AG04450 (cell line): ENCODE measurements around the gene SERINC3. TPM values are rescaled to one million over a fixed set of nuclear protein-coding genes. Genes with fewer than 3 reads are reported as not detected.
A peak's percentile ranks its signal among the peaks of the same experiment; 100 is the strongest.

ENCODE experiments used
- CTCF ChIA-PET: fragments of 300-600, 350-600 bp; formaldehyde crosslinking; extraction: SDS; loops from one replicate; lab custom pipeline; 2022; ENCODE audit warnings: antibody characterized with exemption, inconsistent platforms; lab: Charles Lee
- POLR2A ChIA-PET: fragments of 350-600 bp; formaldehyde crosslinking; extraction: SDS; loops from one replicate; lab custom pipeline; 2021; ENCODE audit warnings: antibody characterized with exemption, inconsistent platforms; lab: Yijun Ruan, JAX
- DNase-seq: peaks from one replicate; pipeline ENCODE4 v3.0.0-alpha.2; 2011; ENCODE audit warnings: low read depth, low spot score
- H3K27ac ChIP-seq: one replicate; pipeline ENCODE4 v1.5.1; 2012; ENCODE audit warnings: low read depth, low read length, control low read depth
- H3K27me3 ChIP-seq: one replicate; pipeline ENCODE4 v1.6.0; 2012; ENCODE audit warnings: low read length; ENCODE audit not compliant: control insufficient read depth, insufficient read depth
- H3K4me3 ChIP-seq: 2 replicates; pipeline ENCODE4 v1.5.1; 2011; ENCODE audit warnings: mild to moderate bottlenecking, low read depth, low read length, control low read depth
- H3K9me3 ChIP-seq: 2 replicates; pipeline ENCODE4 v1.5.1; 2012; ENCODE audit warnings: low read length; ENCODE audit not compliant: control insufficient read depth, insufficient read depth
- polyA minus RNA-seq: library from RNA; depleted of rRNA, polyadenylated mRNA; stranded (reverse); fragments of >200 nt; gene quantifications from 2 replicates; pipeline ENCODE4 v1.2.3, GENCODE V29; 2011; rRNA and poly(A)+ RNA removed
- polyA plus RNA-seq: library from polyadenylated mRNA; depleted of rRNA; stranded (reverse); fragments of >200 nt; gene quantifications from 2 replicates; pipeline ENCODE4 v1.2.3, GENCODE V29; 2011; rRNA removed
- TF ChIP-seq, protein P1 (sequence below): IDR thresholded peaks from 2 replicates; pipeline ENCODE4 v1.5.1; 2011; ENCODE audit warnings: low read depth, low read length, control low read depth, inconsistent platforms

Gene SERINC3
- polyA plus RNA-seq (157 and 173 TPM in 2 replicates), polyA minus RNA-seq (261 and 319 TPM in 2 replicates)

GRCh38 chr20:44521484-44522481 lies at the start of gene SERINC3:
Gene SERINC3 (minus strand): TSS chr20:44522070. CDS start chr20:44521951, 119 bp downstream.
- TF ChIP-seq, protein P1, sequence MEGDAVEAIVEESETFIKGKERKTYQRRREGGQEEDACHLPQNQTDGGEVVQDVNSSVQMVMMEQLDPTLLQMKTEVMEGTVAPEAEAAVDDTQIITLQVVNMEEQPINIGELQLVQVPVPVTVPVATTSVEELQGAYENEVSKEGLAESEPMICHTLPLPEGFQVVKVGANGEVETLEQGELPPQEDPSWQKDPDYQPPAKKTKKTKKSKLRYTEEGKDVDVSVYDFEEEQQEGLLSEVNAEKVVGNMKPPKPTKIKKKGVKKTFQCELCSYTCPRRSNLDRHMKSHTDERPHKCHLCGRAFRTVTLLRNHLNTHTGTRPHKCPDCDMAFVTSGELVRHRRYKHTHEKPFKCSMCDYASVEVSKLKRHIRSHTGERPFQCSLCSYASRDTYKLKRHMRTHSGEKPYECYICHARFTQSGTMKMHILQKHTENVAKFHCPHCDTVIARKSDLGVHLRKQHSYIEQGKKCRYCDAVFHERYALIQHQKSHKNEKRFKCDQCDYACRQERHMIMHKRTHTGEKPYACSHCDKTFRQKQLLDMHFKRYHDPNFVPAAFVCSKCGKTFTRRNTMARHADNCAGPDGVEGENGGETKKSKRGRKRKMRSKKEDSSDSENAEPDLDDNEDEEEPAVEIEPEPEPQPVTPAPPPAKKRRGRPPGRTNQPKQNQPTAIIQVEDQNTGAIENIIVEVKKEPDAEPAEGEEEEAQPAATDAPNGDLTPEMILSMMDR, result peak; percentile 16
- CTCF ChIA-PET, result interaction anchor here (0.9 to 1.4 kb wide), 3 partner anchors 10 to 77 kb away, joined by 3 to 5 read pairs (median 3); no protein-coding TSS in a partner anchor
- H3K27ac ChIP-seq, result peak within 1 kb of the TSS; percentile 100
- peak within 1 kb of the TSS; percentile 100 for H3K4me3 ChIP-seq
- peaks cover 6% of the 10 kb centered on the region; the same call in 1 of the 2 replicates for H3K9me3 ChIP-seq
- POLR2A ChIA-PET, result interaction anchor here (1.2 kb wide), 1 partner anchor 341 kb away, joined by 3 read pairs; no protein-coding TSS in a partner anchor
- no peaks in the 10 kb centered on the region for H3K27me3 ChIP-seq
- peak; percentile 80 for DNase-seq

- Histone ChIP-seq H3K27me3 (no peaks in the 10 kb centered on the region), H3K4me3 (no peak overlapping the region), H3K27ac (peak overlapping the region; percentile 47), H3K9me3 (no peaks in the 10 kb centered on the region)
- ChIA-PET POLR2A (no interaction called here), CTCF (no interaction called here)
- TF ChIP-seq, protein P1, result no peak
- DNase-seq, result no peak
Observed at GRCh38 chr20:44571362-44571988, 49.6 kb upstream of the SERINC3 start.

- TF ChIP-seq, protein P1, result no peak
- ChIA-PET CTCF (no interaction called here), POLR2A (no interaction called here)
- no peak overlapping the region for H3K27ac ChIP-seq
- DNase-seq, result no peak
- no peaks in the 10 kb centered on the region for H3K27me3 ChIP-seq
- H3K9me3 ChIP-seq, result no peaks in the 10 kb centered on the region
- no peak overlapping the region for H3K4me3 ChIP-seq
Observed at GRCh38 chr20:44570367-44570766, 48.5 kb upstream of the SERINC3 start.

DNA sequence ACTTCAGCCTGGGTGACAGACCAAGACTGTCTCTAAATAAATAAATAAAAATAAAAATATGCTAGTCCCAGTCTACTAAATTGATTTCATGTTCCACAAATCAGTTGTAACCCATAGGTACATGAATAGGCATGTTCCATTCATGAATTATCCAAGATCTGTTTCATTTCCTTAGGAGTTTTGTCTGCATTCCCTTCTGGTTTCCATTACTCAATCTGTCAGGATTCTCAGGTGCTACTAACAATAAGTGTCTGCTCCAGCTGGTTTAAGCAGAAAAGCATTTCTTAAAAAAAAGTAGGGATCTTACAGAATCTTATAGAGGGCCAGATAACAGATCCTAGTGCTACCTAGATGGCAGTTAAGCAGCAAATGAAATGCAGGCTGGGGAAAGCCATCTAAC lies 44.9 kb upstream of the SERINC3 start:
- TF ChIP-seq, protein P1, result no peak
- no peak for DNase-seq
- Histone ChIP-seq H3K27me3 (no peaks in the 10 kb centered on the region), H3K9me3 (no peaks in the 10 kb centered on the region), H3K27ac (no peak overlapping the region), H3K4me3 (no peak overlapping the region)
- ChIA-PET POLR2A (no interaction called here), CTCF (interaction anchor here (0.7 to 0.9 kb wide), 2 partner anchors 11 to 55 kb away, joined by 3 read pairs; no protein-coding TSS in a partner anchor)
